K562 (cell line): ENCODE measurements around the gene ATRN. TPM values are rescaled to one million over a fixed set of nuclear protein-coding genes. Genes with fewer than 3 reads are reported as not detected.

ENCODE experiments used
- ATAC-seq: fragments of 200-7000 bp; cut with Tn5 transposase; 3 replicates; pipeline ENCODE4 v1.9.1; 2020; ENCODE audit warnings: moderate library complexity
- BruUV-seq: library from RNA; stranded (reverse); fragments of 400-500 nt; replicated peaks from 2 replicates; lab custom pipeline; 2021; lab: Mats Ljungman, UMichigan
- CTCF ChIA-PET: fragments of 300-600 bp; formaldehyde crosslinking; extraction: SDS; loops from one replicate; lab custom pipeline; 2021; ENCODE audit warnings: low intra/inter-chr PET ratio; lab: Yijun Ruan, JAX
- POLR2A ChIA-PET: fragments of 300-600, 350-650 bp; sonication (Branson Sonifier 250); formaldehyde crosslinking; extraction: SDS; loops from one replicate; lab custom pipeline; 2021; ENCODE audit warnings: antibody characterized with exemption, inconsistent platforms; lab: Yijun Ruan, JAX
- DNase-seq, 4 experiments: peaks; one replicate each; pipeline versions ENCODE4 v3.0.0 to v3.0.0-alpha.2; 2011 to 2018; ENCODE audit warnings: low spot score in 3 of 4, mixed read lengths in 3 of 4; ENCODE audit errors: extremely low read depth in 1 of 4
- FAIRE-seq: peaks from 2 replicates; lab custom pipeline; 2011; peaks lifted over from hg19 to GRCh38; lab: Jason Lieb, UNC
- H2AFZ ChIP-seq: 2 replicates; pipeline ENCODE4 v1.6.0; 2011; ENCODE audit warnings: low read depth, low read length, control low read depth, inconsistent platforms
- H3K27ac ChIP-seq: fragments of 200-600 bp; 3 replicates; pipeline ENCODE4 v1.8.0; 2011; ENCODE audit warnings: low read depth, mild to moderate bottlenecking, control low read depth, inconsistent platforms, low read length, moderate library complexity, mixed read lengths; ENCODE audit errors: extremely low read depth
- H3K27me3 ChIP-seq, 2 experiments: fragments of 300-600 bp in 1 of 2; 2 replicates in 1 of 2; 3 replicates in 1 of 2; pipeline versions ENCODE4 v1.6.0 to v1.8.0; 2011; ENCODE audit warnings: inconsistent platforms in 2 of 2, low read length in 2 of 2, mild to moderate bottlenecking in 1 of 2, mixed read lengths in 1 of 2, moderate library complexity in 1 of 2; ENCODE audit not compliant: control insufficient read depth in 2 of 2, insufficient read depth in 2 of 2
- H3K36me3 ChIP-seq: fragments of 300-600 bp; 3 replicates; pipeline ENCODE4 v1.8.0; 2011; ENCODE audit warnings: mild to moderate bottlenecking, low read length, inconsistent platforms; ENCODE audit not compliant: control insufficient read depth, insufficient read depth
- H3K4me1 ChIP-seq, 2 experiments: fragments of 200-600 bp in 1 of 2; replicated peaks in 1 of 2; 2 replicates in 1 of 2; 3 replicates in 1 of 2; pipeline versions ENCODE4 v1.5.1 to v1.8.0; 2011; ENCODE audit warnings: inconsistent platforms in 2 of 2, low read length in 2 of 2, mild to moderate bottlenecking in 1 of 2, mixed read lengths in 1 of 2, moderate library complexity in 1 of 2; ENCODE audit not compliant: control insufficient read depth in 2 of 2, insufficient read depth in 2 of 2
- H3K4me2 ChIP-seq: 2 replicates; pipeline ENCODE4 v1.6.1; 2011; ENCODE audit warnings: low read length, control low read depth, inconsistent platforms, mixed read lengths; ENCODE audit not compliant: insufficient read depth
- H3K4me3 ChIP-seq: fragments of 200-600 bp; sonication (generic), shearing (Covaris generic); 2 replicates; pipeline ENCODE4 v1.5.1; 2016; ENCODE audit warnings: control low read depth, inconsistent platforms
- H3K79me2 ChIP-seq: fragments of 200-600 bp; 3 replicates; pipeline ENCODE4 v1.8.0; 2011; ENCODE audit warnings: low read length, inconsistent platforms; ENCODE audit not compliant: control insufficient read depth, insufficient read depth
- H3K9ac ChIP-seq, 2 experiments: 2 replicates each; pipeline versions ENCODE4 v1.6.0 to v1.6.1; 2011; ENCODE audit warnings: low read depth in 2 of 2, low read length in 2 of 2, control low read depth in 1 of 2, inconsistent platforms in 1 of 2, mild to moderate bottlenecking in 1 of 2, mixed read lengths in 1 of 2; ENCODE audit not compliant: insufficient read depth in 1 of 2
- H3K9me1 ChIP-seq: one replicate; pipeline ENCODE4 v1.6.0; 2011; ENCODE audit warnings: inconsistent platforms, mild to moderate bottlenecking, low read length, moderate library complexity; ENCODE audit not compliant: control insufficient read depth, insufficient read depth
- H3K9me3 ChIP-seq: replicated peaks from 2 replicates; pipeline ENCODE4 v1.5.1; 2011; ENCODE audit warnings: low read depth, low read length, inconsistent platforms; ENCODE audit not compliant: control insufficient read depth, insufficient read depth
- H4K20me1 ChIP-seq: replicated peaks from 2 replicates; pipeline ENCODE4 v1.6.1; 2011; ENCODE audit warnings: low read length, inconsistent platforms, mixed read lengths; ENCODE audit not compliant: control insufficient read depth, insufficient read depth
- DNMT1 ChIP-seq: fragments of 450-650 bp; IDR thresholded peaks from 2 replicates; pipeline ENCODE4 v1.6.1; 2016; ENCODE audit warnings: antibody characterized with exemption, mild to moderate bottlenecking
- GABPB1 ChIP-seq: sonication (generic); formaldehyde crosslinking; IDR thresholded peaks from 2 replicates; pipeline ENCODE4 v1.8.0; 2022; ENCODE audit warnings: mild to moderate bottlenecking, missing genetic modification reagents
- GTF2F1 ChIP-seq: IDR thresholded peaks from 2 replicates; pipeline ENCODE4 v1.6.1; 2011; ENCODE audit warnings: low read depth, low read length, improper control_type of control experiment
- HDAC3 ChIP-seq: fragments of 450-650 bp; IDR thresholded peaks from 2 replicates; pipeline ENCODE4 v1.6.1; 2018; ENCODE audit warnings: borderline replicate concordance, mild to moderate bottlenecking, moderate library complexity; ENCODE audit not compliant: partially characterized antibody
- HDGF ChIP-seq: fragments of 450-650 bp; IDR thresholded peaks from 2 replicates; pipeline ENCODE4 v1.6.1; 2016
- HMG20A ChIP-seq: fragments of 450-650 bp; formaldehyde crosslinking; conservative IDR thresholded peaks from 2 replicates; pipeline ENCODE4 v1.4.0; 2020; ENCODE audit warnings: mild to moderate bottlenecking, mixed read lengths
- NELFE ChIP-seq: IDR thresholded peaks from 2 replicates; pipeline ENCODE4 v1.6.1; 2011; ENCODE audit warnings: mild to moderate bottlenecking; ENCODE audit not compliant: insufficient read depth, insufficient read length
- NFRKB ChIP-seq: fragments of 450-650 bp; IDR thresholded peaks from 2 replicates; pipeline ENCODE4 v1.6.1; 2016; ENCODE audit warnings: low read depth
- RBBP5 ChIP-seq: fragments of 200-600 bp; sonication (generic); IDR thresholded peaks from 2 replicates; pipeline ENCODE4 v1.6.1; 2012; ENCODE audit warnings: borderline replicate concordance, mild to moderate bottlenecking, low read length, control low read depth, inconsistent platforms; ENCODE audit not compliant: insufficient read depth, poor library complexity, severe bottlenecking
- RCOR1 ChIP-seq, 2 experiments: IDR thresholded peaks; 2 replicates each; pipeline ENCODE4 v1.6.1; 2012; ENCODE audit warnings: low read depth in 2 of 2, low read length in 2 of 2, borderline replicate concordance in 1 of 2, improper control_type of control experiment in 1 of 2
- SMARCA4 ChIP-seq: fragments of 450-650 bp; IDR thresholded peaks from 2 replicates; pipeline ENCODE4 v1.6.1; 2016
- ZKSCAN8 ChIP-seq: fragments of 200-800 bp; sonication (Bioruptor generic); IDR thresholded peaks from 2 replicates; pipeline ENCODE4 v1.6.1; 2016; ENCODE audit warnings: missing genetic modification characterization, missing compliant biosample characterization
- ZNF197 ChIP-seq: fragments of 200-800 bp; sonication (Bioruptor generic); IDR thresholded peaks from 2 replicates; pipeline ENCODE4 v1.6.1; 2016; ENCODE audit warnings: low read depth, missing genetic modification characterization, missing compliant biosample characterization
- ZNF766 ChIP-seq: fragments of 200-800 bp; sonication (Bioruptor generic); conservative IDR thresholded peaks from 2 replicates; pipeline ENCODE4 v1.6.1; 2016; ENCODE audit warnings: missing genetic modification characterization, missing compliant biosample characterization
- ZNF79 ChIP-seq: fragments of 250-450 bp; sonication (Bioruptor Pico); IDR thresholded peaks from 2 replicates; pipeline ENCODE4 v1.4.0; 2020; ENCODE audit warnings: low read depth, mild to moderate bottlenecking, moderate library complexity
- WGBS: fragments of 100-300 bp; shearing (Covaris generic); methylation state at CpG from one replicate; pipeline ENCODE4 v1.1.6; 2016; ENCODE audit warnings: low coverage, mixed read lengths; ENCODE audit not compliant: insufficient coverage; ENCODE audit errors: missing lambda C conversion rate; 5-methylcytosine and 5-hydroxymethylcytosine counted together
- in situ Hi-C: fragments of 300-500 bp; cut with MboI; formaldehyde crosslinking; loops from 4 replicates; pipeline ENCODE4 v1.15.0; 2018; ENCODE audit warnings: inconsistent platforms, mixed read lengths
- intact Hi-C: fragments of 100-400 bp; cut with micrococcal nuclease; formaldehyde crosslinking; loops from 2 replicates; pipeline ENCODE4 v1.14.2; 2022
- polyA plus RNA-seq, 8 experiments: library from polyadenylated mRNA; depleted of rRNA in 4 of 8; stranded (reverse) in 5 of 8; unstranded in 3 of 8; fragments of >200 nt; fragmentation: Nextera tagmentation in 2 of 8; fragmentation: Illumina TruSeq in 1 of 8; extraction: Ambion mirVana in 2 of 8; extraction: Trizol in 1 of 8; gene quantifications; 2 replicates each; pipeline versions ENCODE4 v1.2.1 to v1.2.3, GENCODE V29; 2011 to 2014; ENCODE audit warnings: inconsistent platforms in 1 of 8, missing spikeins in 1 of 8
- total RNA-seq, 7 experiments: library from RNA; depleted of rRNA in 6 of 7; stranded (reverse); fragments of >200 nt in 6 of 7; fragmentation: Illumina TruSeq in 2 of 7; extraction: Trizol in 2 of 7; gene quantifications; 2 replicates each; pipeline versions ENCODE4 v1.2.1 to v1.2.3, GENCODE V29; 2011 to 2021; ENCODE audit warnings: low replicate concordance in 1 of 7
- TF ChIP-seq, protein P1 (sequence below): sonication (generic); formaldehyde crosslinking; IDR thresholded peaks from 2 replicates; pipeline ENCODE4 v1.8.1; 2022; ENCODE audit warnings: missing genetic modification reagents
- TF ChIP-seq, protein P2 (sequence below): fragments of 450-650 bp; IDR thresholded peaks from 2 replicates; pipeline ENCODE4 v1.6.1; 2016; ENCODE audit warnings: mild to moderate bottlenecking
- TF ChIP-seq, protein P3 (sequence below): fragments of 250-450 bp; sonication (Bioruptor Pico); IDR thresholded peaks from 2 replicates; pipeline ENCODE4 v1.8.0; 2021; ENCODE audit warnings: moderate library complexity, mild to moderate bottlenecking, inconsistent platforms

The ATRN gene
- total and polyA plus RNA-seq, 9 of the 15 experiments (the other 6 are each of a cell fraction or from before 2014, with no cell fraction given): 0.69 to 16.5 (median 7.6) TPM

DNA sequence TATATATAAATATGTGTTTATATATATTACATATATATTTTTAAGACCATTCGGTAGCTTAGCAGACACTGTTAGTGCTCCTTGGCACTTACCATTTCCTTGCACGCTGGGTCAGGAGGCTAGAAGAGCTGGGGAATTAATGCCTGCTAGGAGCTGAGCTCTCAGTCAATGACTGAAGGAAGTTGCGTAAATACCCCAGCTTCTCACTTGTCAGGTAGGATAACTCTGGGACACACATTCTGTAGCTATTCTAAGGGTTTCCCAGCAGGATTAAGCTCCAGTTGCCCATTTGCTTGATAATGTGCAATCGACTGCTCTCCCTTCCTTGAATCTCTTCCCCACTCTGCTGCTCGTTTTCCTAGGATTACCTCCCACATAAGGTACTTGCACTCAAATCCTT lies 47.7 kb upstream of the ATRN start:
- in situ Hi-C loops: no loop called here
- no peak for FAIRE-seq
- 55% methylated on average over 5 of the region's 5 CpGs for WGBS
- no peak overlapping the region for H2AFZ ChIP-seq
- no peak overlapping the region for H3K27ac ChIP-seq
- H3K36me3 ChIP-seq: no peaks in the 10 kb centered on the region
- ChIA-PET POLR2A (no interaction called here), CTCF (no interaction called here)
- intact Hi-C loops: no loop called here
- H3K4me3 ChIP-seq: no peak overlapping the region
- H3K79me2 ChIP-seq: no peaks in the 10 kb centered on the region
- H3K4me2 ChIP-seq: no peak overlapping the region
- ATAC-seq: no peak
- no peak for TF ChIP-seq ZNF766
- TF ChIP-seq ZKSCAN8 (CRISPR knock-in tag): no peak
- TF ChIP-seq HMG20A (CRISPR knock-in tag): no peak
- TF ChIP-seq, protein P1, sequence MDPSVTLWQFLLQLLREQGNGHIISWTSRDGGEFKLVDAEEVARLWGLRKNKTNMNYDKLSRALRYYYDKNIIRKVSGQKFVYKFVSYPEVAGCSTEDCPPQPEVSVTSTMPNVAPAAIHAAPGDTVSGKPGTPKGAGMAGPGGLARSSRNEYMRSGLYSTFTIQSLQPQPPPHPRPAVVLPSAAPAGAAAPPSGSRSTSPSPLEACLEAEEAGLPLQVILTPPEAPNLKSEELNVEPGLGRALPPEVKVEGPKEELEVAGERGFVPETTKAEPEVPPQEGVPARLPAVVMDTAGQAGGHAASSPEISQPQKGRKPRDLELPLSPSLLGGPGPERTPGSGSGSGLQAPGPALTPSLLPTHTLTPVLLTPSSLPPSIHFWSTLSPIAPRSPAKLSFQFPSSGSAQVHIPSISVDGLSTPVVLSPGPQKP (CRISPR knock-in tag): no peak
- TF ChIP-seq, protein P2, sequence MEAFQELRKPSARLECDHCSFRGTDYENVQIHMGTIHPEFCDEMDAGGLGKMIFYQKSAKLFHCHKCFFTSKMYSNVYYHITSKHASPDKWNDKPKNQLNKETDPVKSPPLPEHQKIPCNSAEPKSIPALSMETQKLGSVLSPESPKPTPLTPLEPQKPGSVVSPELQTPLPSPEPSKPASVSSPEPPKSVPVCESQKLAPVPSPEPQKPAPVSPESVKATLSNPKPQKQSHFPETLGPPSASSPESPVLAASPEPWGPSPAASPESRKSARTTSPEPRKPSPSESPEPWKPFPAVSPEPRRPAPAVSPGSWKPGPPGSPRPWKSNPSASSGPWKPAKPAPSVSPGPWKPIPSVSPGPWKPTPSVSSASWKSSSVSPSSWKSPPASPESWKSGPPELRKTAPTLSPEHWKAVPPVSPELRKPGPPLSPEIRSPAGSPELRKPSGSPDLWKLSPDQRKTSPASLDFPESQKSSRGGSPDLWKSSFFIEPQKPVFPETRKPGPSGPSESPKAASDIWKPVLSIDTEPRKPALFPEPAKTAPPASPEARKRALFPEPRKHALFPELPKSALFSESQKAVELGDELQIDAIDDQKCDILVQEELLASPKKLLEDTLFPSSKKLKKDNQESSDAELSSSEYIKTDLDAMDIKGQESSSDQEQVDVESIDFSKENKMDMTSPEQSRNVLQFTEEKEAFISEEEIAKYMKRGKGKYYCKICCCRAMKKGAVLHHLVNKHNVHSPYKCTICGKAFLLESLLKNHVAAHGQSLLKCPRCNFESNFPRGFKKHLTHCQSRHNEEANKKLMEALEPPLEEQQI: no peak
- no peak for TF ChIP-seq NELFE
- no peak for TF ChIP-seq DNMT1
- TF ChIP-seq GTF2F1: no peak
- no peak for TF ChIP-seq RCOR1 (IDR thresholded peaks at IDR 0.05; ENCODE audit: borderline replicate concordance in 1 of 2, low read depth in 2 of 2, low read length in 2 of 2)
- no peak for TF ChIP-seq NFRKB
- no peak for TF ChIP-seq HDAC3
- TF ChIP-seq, protein P3, sequence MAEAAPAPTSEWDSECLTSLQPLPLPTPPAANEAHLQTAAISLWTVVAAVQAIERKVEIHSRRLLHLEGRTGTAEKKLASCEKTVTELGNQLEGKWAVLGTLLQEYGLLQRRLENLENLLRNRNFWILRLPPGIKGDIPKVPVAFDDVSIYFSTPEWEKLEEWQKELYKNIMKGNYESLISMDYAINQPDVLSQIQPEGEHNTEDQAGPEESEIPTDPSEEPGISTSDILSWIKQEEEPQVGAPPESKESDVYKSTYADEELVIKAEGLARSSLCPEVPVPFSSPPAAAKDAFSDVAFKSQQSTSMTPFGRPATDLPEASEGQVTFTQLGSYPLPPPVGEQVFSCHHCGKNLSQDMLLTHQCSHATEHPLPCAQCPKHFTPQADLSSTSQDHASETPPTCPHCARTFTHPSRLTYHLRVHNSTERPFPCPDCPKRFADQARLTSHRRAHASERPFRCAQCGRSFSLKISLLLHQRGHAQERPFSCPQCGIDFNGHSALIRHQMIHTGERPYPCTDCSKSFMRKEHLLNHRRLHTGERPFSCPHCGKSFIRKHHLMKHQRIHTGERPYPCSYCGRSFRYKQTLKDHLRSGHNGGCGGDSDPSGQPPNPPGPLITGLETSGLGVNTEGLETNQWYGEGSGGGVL (CRISPR knock-in tag): no peak
- no peak for TF ChIP-seq GABPB1 (CRISPR knock-in tag)
- TF ChIP-seq HDGF: no peak
- TF ChIP-seq SMARCA4: no peak
- TF ChIP-seq RBBP5: no peak
- TF ChIP-seq ZNF197 (CRISPR knock-in tag): no peak
- TF ChIP-seq ZNF79 (CRISPR knock-in tag): no peak
- no peaks in the 10 kb centered on the region for H4K20me1 ChIP-seq
- no TSS peak for BruUV-seq
- no peak overlapping the region for H3K9ac ChIP-seq
- DNase-seq: no peak
- H3K27me3 ChIP-seq: no peaks in the 10 kb centered on the region
- no peaks in the 10 kb centered on the region for H3K9me1 ChIP-seq
- H3K4me1 ChIP-seq: peaks cover 0 to 8% of the 10 kb centered on the region in 2 experiments; a peak in 3 of 5 replicates
- no peaks in the 10 kb centered on the region for H3K9me3 ChIP-seq
